ENCODE measurements around the gene TNS4.
"Not testable (repeated sequence)": the region's sequence is repeated elsewhere in the genome, so short reads cannot be mapped to it uniquely, and the experiment has no call there.

The TNS4 gene

DNA sequence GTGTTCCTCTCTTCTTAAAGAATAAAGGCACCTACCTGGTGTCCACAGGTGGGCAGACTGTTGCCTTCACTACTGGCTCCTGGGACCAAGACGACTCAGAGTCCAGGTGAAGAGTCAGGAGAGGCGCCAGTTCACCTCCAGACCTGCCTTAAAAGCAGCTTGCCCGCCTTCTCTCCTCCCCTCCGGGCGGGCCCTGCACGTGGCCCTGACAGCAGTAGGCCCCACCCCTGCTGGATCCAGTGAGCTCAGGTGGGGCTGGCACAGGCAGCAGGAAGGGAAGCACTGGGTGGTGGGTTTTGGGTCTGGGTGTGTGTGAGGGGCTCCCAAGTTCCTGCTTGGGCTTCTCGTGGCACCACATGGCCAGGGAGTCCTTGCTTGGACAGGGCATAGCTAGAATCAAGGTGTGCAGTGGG lies at the start of gene TNS4:
Gene TNS4 (minus strand): TSS at position 125 of the 413 bp plus-strand sequence. CDS start 5,198 bp downstream, outside the sequence.
- DNase-seq: no peak

- peak; percentile 27 for DNase-seq
Measured at GRCh38 chr17:40550608-40551007, 49.2 kb upstream of the TNS4 start.

- peak; percentile 48 for DNase-seq
Measured at GRCh38 chr17:40548982-40549685, 47.7 kb upstream of the TNS4 start.

DNA sequence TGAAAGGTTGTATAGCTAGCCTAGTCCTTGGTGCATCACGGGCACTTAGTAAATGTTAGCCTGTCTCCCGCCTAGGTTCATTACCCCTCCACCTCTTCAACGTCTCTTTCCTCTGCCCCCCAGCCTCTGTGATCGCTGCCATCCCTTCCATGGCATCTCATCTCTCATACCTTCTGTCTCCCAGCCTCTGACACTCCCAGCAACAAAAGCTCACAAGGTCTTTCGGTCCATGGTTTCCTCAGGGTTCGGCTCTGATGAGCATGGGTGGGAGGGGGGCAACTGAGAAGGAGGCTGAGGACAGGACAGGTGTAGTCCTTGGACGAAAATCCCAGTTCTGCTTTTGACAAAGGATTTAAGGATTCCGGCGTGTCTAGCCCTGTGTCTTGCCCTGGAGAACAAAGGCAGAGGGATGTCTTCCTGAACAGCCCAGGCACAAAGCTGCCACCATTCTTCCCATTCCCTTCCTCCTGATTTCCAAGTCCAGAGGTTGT lies 47.1 kb upstream of the TNS4 start:
- DNase-seq: no peak

- DNase-seq: no peak
Measured at GRCh38 chr17:40547785-40548478, 46.5 kb upstream of the TNS4 start.

- no peak for DNase-seq
Measured at GRCh38 chr17:40547079-40547784, 45.8 kb upstream of the TNS4 start.

GRCh38 chr17:40546497-40546896 lies 45.1 kb upstream of the TNS4 start:
- DNase-seq: not testable (repeated sequence)

GRCh38 chr17:40545660-40546059 lies 44.2 kb upstream of the TNS4 start:
- DNase-seq: no peak

- peak; percentile 31 for DNase-seq
Measured at GRCh38 chr17:40542558-40543411, 41.4 kb upstream of the TNS4 start.

GRCh38 chr17:40541873-40542557 lies 40.6 kb upstream of the TNS4 start:
- DNase-seq: no peak

DNA sequence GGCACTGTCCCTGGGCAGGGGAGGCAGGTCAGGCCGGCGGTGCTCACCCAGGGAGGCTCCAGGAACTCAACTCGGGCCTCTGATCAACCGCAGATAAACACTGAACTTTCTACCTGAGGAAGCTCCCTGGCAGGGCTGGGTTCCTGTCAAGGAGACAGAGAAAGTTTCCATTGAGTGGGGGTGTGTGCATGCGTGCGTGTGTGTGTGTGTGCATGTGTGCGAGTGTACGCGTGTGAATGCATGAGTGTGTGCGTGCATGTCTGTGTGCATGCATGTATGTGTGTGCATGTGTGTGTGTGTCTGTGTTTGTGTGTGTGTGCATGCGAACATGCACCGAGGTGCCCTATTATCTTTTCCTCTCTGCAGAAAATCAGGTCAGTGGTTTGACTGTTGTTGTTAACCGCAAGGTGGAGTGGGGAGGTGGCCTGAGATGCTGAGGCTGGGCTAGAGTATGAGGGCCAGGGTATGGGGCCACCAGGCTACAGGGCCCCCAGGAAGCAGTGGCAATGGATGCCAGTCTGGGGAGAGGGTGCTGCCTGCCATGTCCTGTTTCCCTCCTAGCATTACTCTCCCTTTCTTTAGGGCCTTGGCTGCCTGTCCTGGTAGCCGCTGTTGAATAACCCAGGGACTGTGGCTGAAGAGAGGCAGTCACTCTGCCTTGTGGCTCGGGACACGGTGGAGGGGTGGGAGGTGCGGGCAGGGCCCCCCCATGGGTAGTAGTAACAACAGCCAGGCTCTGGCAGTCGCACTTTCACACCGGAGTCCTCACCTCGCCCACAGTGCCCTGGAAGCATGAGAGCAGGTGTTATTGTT lies 39.8 kb upstream of the TNS4 start:
- DNase-seq: no peak

GRCh38 chr17:40540448-40540847 lies 39.0 kb upstream of the TNS4 start:
- DNase-seq: no peak

DNA sequence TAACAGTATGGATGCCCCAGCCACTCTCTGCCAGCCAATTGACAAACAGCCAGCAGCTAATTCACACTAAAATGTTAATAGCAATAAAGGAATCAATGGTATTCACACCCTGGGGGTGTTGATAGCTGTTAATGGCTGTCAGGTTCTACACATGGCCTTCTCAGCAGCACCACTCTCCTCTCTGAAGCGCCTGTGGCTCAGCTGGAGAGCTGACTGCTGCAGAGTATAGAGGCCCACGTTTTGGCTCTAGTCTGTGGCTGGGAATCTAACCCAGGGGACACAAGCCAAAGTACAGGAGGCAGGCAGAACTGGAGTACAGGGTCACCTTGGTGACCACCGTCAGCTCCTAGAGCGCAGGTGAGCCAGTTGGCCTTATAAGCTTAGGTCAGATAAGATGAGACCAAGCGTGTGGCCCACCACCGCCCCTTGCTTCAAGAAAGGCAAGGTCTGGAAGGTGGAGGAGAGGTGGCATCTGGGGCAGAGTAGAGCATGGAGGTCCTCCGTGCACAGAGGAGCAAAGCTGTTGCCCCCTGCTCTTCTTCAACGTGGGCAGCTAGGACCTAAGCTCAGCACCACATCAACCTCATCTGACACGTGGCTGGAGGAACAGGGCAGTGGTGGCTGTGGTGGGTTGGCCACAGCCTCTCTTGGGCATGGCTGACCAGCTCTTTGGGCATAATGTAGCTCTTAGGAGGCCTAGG lies 38.4 kb upstream of the TNS4 start:
- no peak for DNase-seq

- no peak for DNase-seq
Measured at GRCh38 chr17:40538936-40539705, 37.7 kb upstream of the TNS4 start.

- peak; percentile 47 for DNase-seq
Measured at GRCh38 chr17:40538019-40538935, 36.9 kb upstream of the TNS4 start.

DNA sequence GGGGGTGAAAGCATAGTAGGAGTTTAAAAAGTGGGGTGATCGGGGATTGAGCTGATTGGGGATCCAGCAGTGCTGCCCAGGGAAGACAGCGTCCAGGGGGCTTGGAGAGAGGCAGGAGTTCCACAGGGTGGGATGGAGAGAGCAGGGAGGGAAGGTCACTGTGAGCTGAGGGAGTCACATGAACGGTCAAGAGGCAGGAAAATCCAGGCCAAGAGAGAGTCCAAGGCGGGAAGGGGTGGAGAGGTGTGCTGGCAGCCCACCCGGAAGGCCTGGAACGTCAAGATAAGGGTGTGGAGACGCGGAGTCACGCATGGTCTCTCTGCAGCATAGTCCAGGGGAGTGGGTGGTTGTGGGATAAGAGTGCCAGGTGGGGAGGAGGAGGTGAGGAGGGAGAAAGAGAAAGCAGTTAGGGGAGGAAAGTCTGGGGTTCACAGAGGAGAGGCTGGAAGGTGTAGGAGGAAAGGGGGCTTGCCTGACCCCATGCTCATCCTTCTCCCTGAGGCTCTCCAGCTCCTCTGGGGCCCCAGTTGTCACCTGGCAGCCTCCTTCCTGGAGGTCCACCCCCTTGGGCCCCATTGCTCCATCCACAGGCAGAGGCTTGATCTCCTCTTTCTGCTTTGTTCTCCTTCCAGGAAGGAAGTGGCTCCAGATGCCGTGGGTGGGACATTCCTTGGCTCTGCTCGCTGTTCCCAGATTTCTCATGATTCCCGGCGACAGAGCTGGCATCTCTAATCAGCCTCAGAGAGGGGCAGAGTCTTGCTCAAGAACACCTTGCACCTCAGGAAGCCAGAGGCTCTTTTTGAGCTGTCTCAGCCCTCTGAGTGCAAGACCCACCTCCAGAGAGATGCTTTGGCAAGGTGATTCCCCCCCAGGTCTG lies 35.1 kb upstream of the TNS4 start:
- no peak for DNase-seq

GRCh38 chr17:40535924-40536294 lies 34.5 kb upstream of the TNS4 start:
- no peak for DNase-seq

DNA sequence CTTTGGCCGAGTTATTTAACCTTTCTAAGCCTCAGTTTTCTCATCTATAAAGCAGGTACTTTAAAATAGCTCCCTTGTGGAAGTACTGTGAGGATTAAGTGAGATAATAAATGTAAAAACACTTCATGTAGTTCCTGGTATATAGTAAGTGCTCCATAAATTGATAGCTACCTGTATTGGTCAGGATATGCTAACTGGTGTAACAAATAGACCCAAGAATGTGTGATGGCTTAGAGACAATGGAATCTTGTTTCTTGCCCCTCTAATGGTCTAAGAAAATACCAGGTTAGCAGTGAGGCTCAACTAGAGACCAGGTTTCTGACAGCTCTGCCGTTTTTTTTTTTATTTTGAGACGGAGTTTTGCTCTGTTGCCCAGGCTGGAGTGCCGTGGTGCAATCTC lies 34.0 kb upstream of the TNS4 start:
- DNase-seq: no peak

All from kidney glomerular epithelial cell (primary cell).